Measurements from ENCODE around the gene YES1. TPM values are rescaled to one million over a fixed set of nuclear protein-coding genes. Genes with fewer than 3 reads are reported as not detected.
"Not testable (repeated sequence)": the region's sequence is repeated elsewhere in the genome, so short reads cannot be mapped to it uniquely, and the experiment has no call there.

YES1 gene
- total RNA-seq, 4 donors from 2014 or later = 19.2 to 39.5 (median 29.6) TPM

DNA sequence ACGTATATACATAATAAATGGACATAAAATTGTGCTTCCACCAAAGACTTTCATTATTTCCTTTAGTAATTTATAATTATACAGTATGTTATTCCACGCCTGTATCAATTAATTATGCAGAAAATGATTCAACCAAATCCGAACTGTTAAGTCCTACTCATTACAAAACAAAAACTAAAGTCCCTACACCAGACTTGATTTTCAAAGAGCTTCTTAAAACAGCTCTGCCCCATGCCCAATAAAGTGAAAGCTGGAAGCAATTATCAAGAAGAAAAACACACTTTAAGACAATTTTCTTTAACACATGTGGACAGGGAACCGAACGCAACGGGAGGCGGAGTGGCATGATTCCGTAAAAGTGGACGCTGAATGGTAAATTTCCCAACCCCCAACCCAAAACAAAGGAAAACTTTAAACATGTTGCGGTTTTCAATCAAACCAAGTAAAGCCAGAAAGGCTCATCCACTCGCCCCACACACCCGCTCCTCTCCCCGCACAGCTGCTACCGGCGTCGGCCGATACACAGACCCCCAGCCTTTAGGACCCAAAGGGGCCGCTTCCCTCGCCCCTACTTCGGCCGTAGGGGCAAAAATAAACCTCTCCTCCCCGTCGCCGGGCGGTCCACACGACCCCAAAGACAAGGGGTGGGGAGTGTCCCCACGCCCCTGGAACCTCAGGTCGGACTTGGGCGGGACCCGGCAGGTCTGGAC lies 705 bp downstream of the YES1 start:
- intact Hi-C loops (cut with DNase I; ENCODE audit: low total_unique reads) (loop anchor here (5.0 to 10.0 kb wide), 3 partner anchors 99 to 1843 kb away; partner anchors contain the start of genes ENOSF1, SMCHD1 and THOC1), in situ Hi-C loops (cut with MboI; ENCODE audit: low sequenced_read_pairs in 4 of 4) (no loop called here)
- Histone ChIP-seq H3K4me1 (peaks cover 37 to 43% of the 10 kb centered on the region in 2 donors), H3K36me3 (no peaks in the 10 kb centered on the region), H3K4me3 (peak overlapping the region; percentile 75 to 96 (median 86)), H3K9me3 (no peaks in the 10 kb centered on the region), H3K27ac (peak overlapping the region; percentile 93 to 96 (median 94)), H3K27me3 (no peaks in the 10 kb centered on the region)
- ATAC-seq (peak; percentile 1 to 5), DNase-seq (no peak)
- TF ChIP-seq POLR2A (IDR thresholded peaks at IDR 0.05) = no peak
- TF ChIP-seq, protein P1, sequence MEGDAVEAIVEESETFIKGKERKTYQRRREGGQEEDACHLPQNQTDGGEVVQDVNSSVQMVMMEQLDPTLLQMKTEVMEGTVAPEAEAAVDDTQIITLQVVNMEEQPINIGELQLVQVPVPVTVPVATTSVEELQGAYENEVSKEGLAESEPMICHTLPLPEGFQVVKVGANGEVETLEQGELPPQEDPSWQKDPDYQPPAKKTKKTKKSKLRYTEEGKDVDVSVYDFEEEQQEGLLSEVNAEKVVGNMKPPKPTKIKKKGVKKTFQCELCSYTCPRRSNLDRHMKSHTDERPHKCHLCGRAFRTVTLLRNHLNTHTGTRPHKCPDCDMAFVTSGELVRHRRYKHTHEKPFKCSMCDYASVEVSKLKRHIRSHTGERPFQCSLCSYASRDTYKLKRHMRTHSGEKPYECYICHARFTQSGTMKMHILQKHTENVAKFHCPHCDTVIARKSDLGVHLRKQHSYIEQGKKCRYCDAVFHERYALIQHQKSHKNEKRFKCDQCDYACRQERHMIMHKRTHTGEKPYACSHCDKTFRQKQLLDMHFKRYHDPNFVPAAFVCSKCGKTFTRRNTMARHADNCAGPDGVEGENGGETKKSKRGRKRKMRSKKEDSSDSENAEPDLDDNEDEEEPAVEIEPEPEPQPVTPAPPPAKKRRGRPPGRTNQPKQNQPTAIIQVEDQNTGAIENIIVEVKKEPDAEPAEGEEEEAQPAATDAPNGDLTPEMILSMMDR (IDR thresholded peaks at IDR 0.05 in 4 of 5, conservative IDR thresholded peaks at IDR 0.05 in 1 of 5) = no peak

DNA sequence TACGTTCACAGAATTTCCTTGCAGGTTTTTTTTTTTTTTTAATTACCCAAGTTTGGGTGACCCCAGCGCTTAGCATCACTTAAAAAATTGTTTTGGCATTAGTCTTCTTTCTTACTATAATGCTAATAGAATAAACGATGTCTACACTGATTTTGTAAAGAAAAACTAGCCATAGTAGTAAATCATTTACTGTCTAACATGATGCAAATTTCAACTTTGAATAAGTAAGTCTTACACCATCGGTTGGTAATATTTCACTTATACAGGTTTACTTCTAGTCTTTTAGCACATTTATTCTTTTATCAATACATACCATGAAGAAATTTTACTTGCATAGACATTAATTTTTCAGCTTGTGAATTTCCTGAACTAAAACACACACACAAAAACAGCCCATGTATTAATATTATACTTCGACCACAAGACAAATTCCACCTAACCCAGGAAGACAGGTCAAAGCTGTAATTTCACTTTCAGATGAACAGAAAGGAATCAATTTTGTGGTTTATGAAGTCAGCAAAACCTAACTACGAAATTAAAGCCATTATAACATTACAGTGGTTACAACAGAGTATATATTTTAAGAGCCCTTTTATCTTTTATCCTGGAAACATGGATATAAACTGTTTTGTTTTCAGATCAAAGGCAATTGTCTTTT lies 1.9 kb downstream of the YES1 start:
- DNase-seq = no peak
- TF ChIP-seq POLR2A (IDR thresholded peaks at IDR 0.05) = no peak
- TF ChIP-seq, protein P1 (IDR thresholded peaks at IDR 0.05 in 4 of 5, conservative IDR thresholded peaks at IDR 0.05 in 1 of 5) = no peak
- intact Hi-C loops (cut with DNase I; ENCODE audit: low total_unique reads) (loop anchor here (5.0 to 10.0 kb wide), 3 partner anchors 98 to 1845 kb away; partner anchors contain the start of genes ENOSF1, SMCHD1 and THOC1), in situ Hi-C loops (cut with MboI; ENCODE audit: low sequenced_read_pairs in 4 of 4) (no loop called here)
- peak overlapping the region in 2 of 4 donors; percentile 75 to 91 for H3K4me3 ChIP-seq
- H3K4me1 ChIP-seq = peaks cover 37 to 48% of the 10 kb centered on the region in 2 donors
- no peak for ATAC-seq
- no peaks in the 10 kb centered on the region for H3K9me3 ChIP-seq
- H3K27me3 ChIP-seq = no peaks in the 10 kb centered on the region
- H3K27ac ChIP-seq = peak overlapping the region in 3 of 4 donors; percentile 36 to 96 (median 93)
- H3K36me3 ChIP-seq = no peaks in the 10 kb centered on the region

DNA sequence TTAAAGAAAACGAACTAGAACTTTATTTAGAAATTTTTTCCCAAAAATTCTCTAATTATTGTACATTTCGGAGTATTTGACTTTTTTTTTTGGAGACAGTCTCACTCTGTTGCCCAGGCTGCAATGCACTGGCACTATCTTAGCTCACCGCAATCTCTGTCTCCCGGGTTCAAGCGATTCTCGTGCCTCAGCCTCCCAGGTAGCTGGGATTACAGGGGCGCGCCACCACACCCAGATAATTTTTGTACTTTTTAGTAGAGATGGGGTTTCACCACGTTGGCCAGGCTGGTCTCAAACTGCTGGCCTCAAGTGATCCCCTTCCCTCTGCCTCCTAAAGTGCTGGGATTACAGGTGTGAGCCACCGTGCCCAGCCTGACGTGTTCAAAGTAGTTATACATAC lies 2.8 kb downstream of the YES1 start:
- in situ Hi-C loops (cut with MboI; ENCODE audit: low sequenced_read_pairs in 4 of 4); H3K4me3 ChIP-seq; intact Hi-C loops (cut with DNase I; ENCODE audit: low total_unique reads); H3K36me3 ChIP-seq; H3K27me3 ChIP-seq; ATAC-seq; DNase-seq; H3K9me3 ChIP-seq: not testable (repeated sequence)
- H3K27ac ChIP-seq = peak overlapping the region in 3 of 4 donors; percentile 59 to 71 (median 61)
- H3K4me1 ChIP-seq = peaks cover 37 to 43% of the 10 kb centered on the region in 2 donors

DNA sequence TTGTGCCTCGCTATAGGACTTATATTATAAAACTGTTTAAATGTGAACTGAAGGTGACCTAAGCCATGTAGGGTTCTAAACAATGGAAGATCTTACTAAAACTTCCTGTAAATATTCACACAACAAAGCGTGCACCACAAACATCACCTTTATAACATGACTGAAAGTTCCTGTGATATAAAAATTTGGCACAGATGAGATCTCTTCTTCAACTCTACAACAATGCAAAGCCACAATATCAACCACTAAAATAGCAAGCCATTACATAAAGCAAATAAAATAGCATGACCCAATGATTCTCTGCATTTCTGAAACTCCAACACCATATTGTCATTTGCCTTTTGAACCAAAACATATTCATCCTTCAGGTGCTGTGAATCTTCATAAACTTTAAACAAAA lies 3.5 kb downstream of the YES1 start:
- Histone ChIP-seq H3K27ac (peak overlapping the region; percentile 59 to 71 (median 61)), H3K9me3 (no peaks in the 10 kb centered on the region), H3K27me3 (no peaks in the 10 kb centered on the region), H3K36me3 (no peaks in the 10 kb centered on the region), H3K4me1 (peaks cover 42 to 47% of the 10 kb centered on the region in 2 donors), H3K4me3 (peak overlapping the region in 3 of 4 donors; percentile 8 to 31 (median 14))
- DNase-seq (no peak), ATAC-seq (no peak)
- in situ Hi-C loops (cut with MboI; ENCODE audit: low sequenced_read_pairs in 4 of 4) = no loop called here
- TF ChIP-seq, protein P1 (IDR thresholded peaks at IDR 0.05 in 4 of 5, conservative IDR thresholded peaks at IDR 0.05 in 1 of 5) = no peak
- TF ChIP-seq POLR2A (IDR thresholded peaks at IDR 0.05) = no peak
- intact Hi-C loops (cut with DNase I; ENCODE audit: low total_unique reads) = no loop called here

DNA sequence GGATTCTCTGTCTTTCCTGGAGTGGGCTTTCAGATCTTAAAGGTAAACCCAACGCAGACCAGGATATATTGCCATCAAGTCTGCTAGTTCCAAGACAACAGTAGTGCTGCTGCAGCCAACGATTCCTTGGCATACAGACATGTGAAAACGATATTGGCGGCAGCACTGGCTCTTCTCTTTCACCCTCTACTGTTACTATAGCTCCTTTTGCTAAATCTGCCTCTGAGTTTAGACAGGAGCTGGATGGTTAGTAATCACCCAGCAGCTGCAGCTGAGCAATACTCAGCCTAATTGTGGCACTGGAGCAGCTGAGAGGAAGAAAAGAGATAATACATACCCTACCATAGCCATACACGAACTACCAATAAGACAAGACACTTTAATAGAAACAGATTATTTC lies 4.0 kb downstream of the YES1 start:
- Histone ChIP-seq H3K27me3 (no peaks in the 10 kb centered on the region), H3K4me3 (peak overlapping the region; percentile 5 to 31 (median 11)), H3K9me3 (no peaks in the 10 kb centered on the region), H3K4me1 (peaks cover 42 to 48% of the 10 kb centered on the region in 2 donors), H3K27ac (peak overlapping the region; percentile 59 to 71 (median 61)), H3K36me3 (no peaks in the 10 kb centered on the region)
- intact Hi-C loops (cut with DNase I; ENCODE audit: low total_unique reads) = no loop called here
- ATAC-seq (peak; percentile 46 to 53), DNase-seq (peak; percentile 22 to 64)
- TF ChIP-seq, protein P1 (IDR thresholded peaks at IDR 0.05 in 4 of 5, conservative IDR thresholded peaks at IDR 0.05 in 1 of 5) = no peak
- TF ChIP-seq POLR2A (IDR thresholded peaks at IDR 0.05) = no peak
- in situ Hi-C loops (cut with MboI; ENCODE audit: low sequenced_read_pairs in 4 of 4) = no loop called here

Data from gastrocnemius medialis (tissue), 4 donors.